A549 (cell line): ENCODE measurements around the gene PCGF3. TPM values are rescaled to one million over a fixed set of nuclear protein-coding genes. Genes with fewer than 3 reads are reported as not detected.

ENCODE experiments used
- ATAC-seq, 2 experiments: fragments of 200-7000 bp in 1 of 2; fragments of >200 bp in 1 of 2; cut with Nextera tagmentation in 1 of 2; cut with Tn5 transposase in 1 of 2; 3 replicates each; pipeline versions ENCODE4 v1.8.0 to v1.9.1; 2018 to 2020; ENCODE audit warnings: mild to moderate bottlenecking in 1 of 2, moderate library complexity in 1 of 2
- CTCF ChIA-PET: fragments of 300-600 bp; sonication (Branson Sonifier 250); formaldehyde crosslinking; extraction: SDS; loops from one replicate; lab custom pipeline; 2021; ENCODE audit warnings: antibody characterized with exemption, inconsistent platforms; lab: Yijun Ruan, JAX
- POLR2A ChIA-PET: fragments of 350-600 bp; formaldehyde crosslinking; extraction: SDS; loops from one replicate; lab custom pipeline; 2021; ENCODE audit warnings: antibody characterized with exemption, inconsistent platforms; lab: Yijun Ruan, JAX
- DNase-seq, 2 experiments: peaks; one replicate each; pipeline versions ENCODE4 v3.0.0 to v3.0.0-alpha.2; 2011 to 2016; ENCODE audit warnings: low read depth in 1 of 2, low spot score in 1 of 2
- FAIRE-seq: peaks from 2 replicates; lab custom pipeline; 2011; peaks lifted over from hg19 to GRCh38; lab: Jason Lieb, UNC
- H3K27ac ChIP-seq, 2 experiments: fragments of >200 bp; sonication (Bioruptor Twin); formaldehyde crosslinking; 3 replicates each; pipeline ENCODE4 v1.5.1; 2016 to 2017
- H3K4me1 ChIP-seq: fragments of >200 bp; sonication (Bioruptor Twin); formaldehyde crosslinking; 3 replicates; pipeline ENCODE4 v1.6.1; 2016
- H3K4me2 ChIP-seq: fragments of >200 bp; sonication (Bioruptor Twin); formaldehyde crosslinking; 3 replicates; pipeline ENCODE4 v1.6.1; 2016
- H3K4me3 ChIP-seq: fragments of >200 bp; sonication (Bioruptor Twin); formaldehyde crosslinking; 3 replicates; pipeline ENCODE4 v1.5.1; 2016
- H3K9me3 ChIP-seq: fragments of >200 bp; sonication (Bioruptor Twin); formaldehyde crosslinking; 3 replicates; pipeline ENCODE4 v1.6.1; 2016
- CHD4 ChIP-seq: fragments of 200-600 bp; sonication (generic); IDR thresholded peaks from 2 replicates; pipeline ENCODE4 v1.6.1; 2016; ENCODE audit warnings: antibody characterized with exemption, mild to moderate bottlenecking, borderline replicate concordance
- EHMT2 ChIP-seq: fragments of 200-600 bp; sonication (generic); IDR thresholded peaks from 2 replicates; pipeline ENCODE4 v1.6.1; 2016; ENCODE audit warnings: antibody characterized with exemption, low read depth, mild to moderate bottlenecking, moderate library complexity
- ELK1 ChIP-seq: fragments of 150-350 bp; IDR thresholded peaks from 2 replicates; pipeline ENCODE4 v1.6.1; 2014; ENCODE audit warnings: low read depth, mild to moderate bottlenecking, low read length
- EP300 ChIP-seq, 2 experiments: fragments of >200 bp; sonication (Bioruptor Twin); formaldehyde crosslinking; IDR thresholded peaks; 2 replicates in 1 of 2; 3 replicates in 1 of 2; pipeline ENCODE4 v1.6.1; 2016 to 2017
- ESRRA ChIP-seq: fragments of 150-350 bp; IDR thresholded peaks from 2 replicates; pipeline ENCODE4 v1.6.1; 2014; ENCODE audit warnings: mild to moderate bottlenecking, low read length, borderline replicate concordance
- HEYL ChIP-seq: fragments of 250-450 bp; sonication (Bioruptor Pico); IDR thresholded peaks from 2 replicates; pipeline ENCODE4 v1.8.0; 2021; ENCODE audit warnings: mild to moderate bottlenecking, moderate library complexity
- HOXB13 ChIP-seq: fragments of 250-450 bp; sonication (Bioruptor Pico); IDR thresholded peaks from 2 replicates; pipeline ENCODE4 v1.5.0; 2020; ENCODE audit warnings: low read depth, mild to moderate bottlenecking, moderate library complexity
- HOXB5 ChIP-seq: fragments of 250-450 bp; sonication (Bioruptor Pico); IDR thresholded peaks from 2 replicates; pipeline ENCODE4 v1.5.0; 2020; ENCODE audit warnings: mild to moderate bottlenecking, moderate library complexity
- JUNB ChIP-seq: fragments of >200 bp; sonication (Bioruptor Twin); formaldehyde crosslinking; IDR thresholded peaks from 2 replicates; pipeline ENCODE4 v1.6.1; 2016
- RAD21 ChIP-seq, 2 experiments: fragments of >200 bp in 1 of 2; sonication (Bioruptor Twin) in 1 of 2; formaldehyde crosslinking in 1 of 2; IDR thresholded peaks in 1 of 2; conservative IDR thresholded peaks in 1 of 2; 2 replicates in 1 of 2; 3 replicates in 1 of 2; pipeline ENCODE4 v1.6.1; 2012 to 2018; ENCODE audit warnings: inconsistent platforms in 1 of 2
- REST ChIP-seq: fragments of 200-600 bp; sonication (generic); IDR thresholded peaks from 2 replicates; pipeline ENCODE4 v1.6.1; 2016; ENCODE audit warnings: antibody characterized with exemption, mild to moderate bottlenecking, moderate library complexity
- RNF2 ChIP-seq: fragments of 200-600 bp; sonication (generic); IDR thresholded peaks from 2 replicates; pipeline ENCODE4 v1.6.1; 2016; ENCODE audit warnings: low read depth, mild to moderate bottlenecking, antibody characterized with exemption, moderate library complexity, borderline replicate concordance
- ZSCAN20 ChIP-seq: fragments of 250-450 bp; sonication (Bioruptor Pico); IDR thresholded peaks from 2 replicates; pipeline ENCODE4 v1.8.0; 2022; ENCODE audit warnings: mild to moderate bottlenecking, moderate library complexity
- WGBS: methylation state at CpG from one replicate; pipeline ENCODE4 v1.1.6; 2017; ENCODE audit errors: missing lambda C conversion rate; 5-methylcytosine and 5-hydroxymethylcytosine counted together
- polyA plus RNA-seq, 4 experiments: library from polyadenylated mRNA; depleted of rRNA in 3 of 4; stranded (reverse); fragments of >200 nt; fragmentation: RNase III in 1 of 4; extraction: RNeasy Plus Mini Kit Qiagen cat#74134 plus additional on column Dnase treatment in 1 of 4; gene quantifications; 2 replicates in 3 of 4; 3 replicates in 1 of 4; pipeline ENCODE4 v1.2.3, GENCODE V29; 2011 to 2017
- TF ChIP-seq, protein P1 (sequence below): fragments of >200 bp; sonication (Bioruptor Twin); formaldehyde crosslinking; IDR thresholded peaks from 3 replicates; pipeline ENCODE4 v1.5.1; 2016
- TF ChIP-seq, protein P2 (sequence below): fragments of 250-450 bp; sonication (Bioruptor Pico); IDR thresholded peaks from 2 replicates; pipeline ENCODE4 v1.5.0; 2021; ENCODE audit warnings: mild to moderate bottlenecking, moderate library complexity, borderline replicate concordance

Gene PCGF3
- polyA plus RNA-seq, 2 of the 4 experiments (the other 2 are of a cell fraction) = 15.9 to 21.0 TPM

DNA sequence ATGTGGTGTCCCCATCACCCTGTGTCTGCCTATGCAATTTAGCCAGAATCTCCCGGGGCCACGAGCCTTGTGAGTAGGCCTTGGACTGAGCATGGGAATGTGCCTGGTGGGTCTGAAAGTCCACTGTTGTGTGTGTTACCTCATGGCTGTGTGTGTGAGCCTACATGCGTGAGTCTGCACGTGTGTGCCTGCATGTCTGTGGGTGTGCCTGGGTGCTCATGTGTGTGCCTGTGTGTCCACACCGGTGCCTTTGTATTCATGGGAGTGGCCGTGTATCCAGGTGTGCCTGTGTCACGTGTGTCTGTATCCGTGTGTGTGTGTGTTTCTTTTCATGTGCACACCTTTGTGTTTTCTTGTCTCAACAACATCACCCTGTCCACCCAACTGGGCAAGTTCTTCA is 45.8 kb upstream of the PCGF3 start:
- no peak for TF ChIP-seq HOXB13 (CRISPR knock-in tag)
- TF ChIP-seq CHD4 = no peak
- no peak overlapping the region for H3K27ac ChIP-seq
- ATAC-seq = no peak
- CTCF ChIA-PET = no interaction called here
- no peak overlapping the region for H3K4me3 ChIP-seq
- FAIRE-seq = no peak
- POLR2A ChIA-PET = no interaction called here
- H3K4me2 ChIP-seq = no peak overlapping the region
- H3K9me3 ChIP-seq = no peaks in the 10 kb centered on the region; the same call in 2 of the 3 replicates
- 47% methylated on average over 8 of the region's 8 CpGs for WGBS
- H3K4me1 ChIP-seq = no peaks in the 10 kb centered on the region
- DNase-seq = no peak

DNA sequence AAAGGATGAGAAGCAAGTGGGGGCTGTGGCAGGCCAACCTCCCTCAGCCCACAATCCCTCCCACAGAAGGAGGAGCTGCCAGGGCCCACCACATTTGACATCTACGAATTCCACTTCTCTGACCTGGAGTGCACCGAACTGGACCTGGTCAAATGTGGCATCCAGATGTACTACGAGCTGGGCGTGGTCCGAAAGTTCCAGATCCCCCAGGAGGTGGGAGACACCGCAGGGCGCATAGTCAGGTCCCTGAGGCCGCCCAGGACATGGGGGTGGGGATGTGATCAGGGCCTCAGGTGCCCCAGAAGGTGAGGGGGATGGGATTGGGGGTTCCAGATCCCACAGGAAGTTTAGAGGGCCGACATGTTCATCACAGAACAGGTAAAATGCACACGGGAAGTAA is 45.2 kb upstream of the PCGF3 start:
- Histone ChIP-seq H3K4me2 (no peak overlapping the region), H3K27ac (no peak overlapping the region), H3K9me3 (no peaks in the 10 kb centered on the region; the same call in 2 of the 3 replicates), H3K4me3 (no peak overlapping the region), H3K4me1 (no peaks in the 10 kb centered on the region)
- CTCF ChIA-PET = no interaction called here
- WGBS = 23% methylated on average over 3 of the region's 10 CpGs
- DNase-seq = no peak
- TF ChIP-seq RNF2 (no peak), ZSCAN20 (CRISPR knock-in tag) (no peak), HOXB5 (CRISPR knock-in tag) (no peak), EHMT2 (no peak), ELK1 (no peak)
- FAIRE-seq = no peak
- no peak for ATAC-seq
- POLR2A ChIA-PET = no interaction called here

- ChIA-PET POLR2A (no interaction called here), CTCF (no interaction called here)
- Histone ChIP-seq H3K4me3 (no peak overlapping the region), H3K4me2 (no peak overlapping the region), H3K4me1 (no peaks in the 10 kb centered on the region), H3K27ac (no peak overlapping the region), H3K9me3 (no peaks in the 10 kb centered on the region; the same call in 2 of the 3 replicates)
- ATAC-seq = no peak
- FAIRE-seq = no peak
- TF ChIP-seq HEYL (CRISPR knock-in tag) = no peak
- DNase-seq = no peak
- whole genome bisulfite sequencing = 7% methylated on average over 3 of the region's 3 CpGs
Observed at GRCh38 chr4:661231-661630, 44.4 kb upstream of the PCGF3 start.

GRCh38 chr4:661881-662761 is 43.5 kb upstream of the PCGF3 start:
- 73% methylated on average over 27 of the region's 42 CpGs for WGBS
- no peak for DNase-seq
- FAIRE-seq = no peak
- Histone ChIP-seq H3K4me1 (no peaks in the 10 kb centered on the region), H3K4me3 (no peak overlapping the region), H3K4me2 (no peak overlapping the region), H3K9me3 (no peaks in the 10 kb centered on the region; the same call in 2 of the 3 replicates), H3K27ac (no peak overlapping the region)
- no peak for ATAC-seq
- ChIA-PET POLR2A (no interaction called here), CTCF (no interaction called here)
- no peak for TF ChIP-seq REST
- no peak for TF ChIP-seq ESRRA
- TF ChIP-seq, protein P1, sequence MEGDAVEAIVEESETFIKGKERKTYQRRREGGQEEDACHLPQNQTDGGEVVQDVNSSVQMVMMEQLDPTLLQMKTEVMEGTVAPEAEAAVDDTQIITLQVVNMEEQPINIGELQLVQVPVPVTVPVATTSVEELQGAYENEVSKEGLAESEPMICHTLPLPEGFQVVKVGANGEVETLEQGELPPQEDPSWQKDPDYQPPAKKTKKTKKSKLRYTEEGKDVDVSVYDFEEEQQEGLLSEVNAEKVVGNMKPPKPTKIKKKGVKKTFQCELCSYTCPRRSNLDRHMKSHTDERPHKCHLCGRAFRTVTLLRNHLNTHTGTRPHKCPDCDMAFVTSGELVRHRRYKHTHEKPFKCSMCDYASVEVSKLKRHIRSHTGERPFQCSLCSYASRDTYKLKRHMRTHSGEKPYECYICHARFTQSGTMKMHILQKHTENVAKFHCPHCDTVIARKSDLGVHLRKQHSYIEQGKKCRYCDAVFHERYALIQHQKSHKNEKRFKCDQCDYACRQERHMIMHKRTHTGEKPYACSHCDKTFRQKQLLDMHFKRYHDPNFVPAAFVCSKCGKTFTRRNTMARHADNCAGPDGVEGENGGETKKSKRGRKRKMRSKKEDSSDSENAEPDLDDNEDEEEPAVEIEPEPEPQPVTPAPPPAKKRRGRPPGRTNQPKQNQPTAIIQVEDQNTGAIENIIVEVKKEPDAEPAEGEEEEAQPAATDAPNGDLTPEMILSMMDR = no peak
- TF ChIP-seq EP300 (IDR thresholded peaks at IDR 0.05) = no peak
- TF ChIP-seq JUNB = no peak
- TF ChIP-seq RAD21 (conservative IDR thresholded peaks at IDR 0.05 in 1 of 2, IDR thresholded peaks at IDR 0.05 in 1 of 2) = no peak
- no peak for TF ChIP-seq HOXB13 (CRISPR knock-in tag)
- no peak for TF ChIP-seq ELK1
- no peak for TF ChIP-seq EHMT2
- no peak for TF ChIP-seq RNF2
- TF ChIP-seq, protein P2, sequence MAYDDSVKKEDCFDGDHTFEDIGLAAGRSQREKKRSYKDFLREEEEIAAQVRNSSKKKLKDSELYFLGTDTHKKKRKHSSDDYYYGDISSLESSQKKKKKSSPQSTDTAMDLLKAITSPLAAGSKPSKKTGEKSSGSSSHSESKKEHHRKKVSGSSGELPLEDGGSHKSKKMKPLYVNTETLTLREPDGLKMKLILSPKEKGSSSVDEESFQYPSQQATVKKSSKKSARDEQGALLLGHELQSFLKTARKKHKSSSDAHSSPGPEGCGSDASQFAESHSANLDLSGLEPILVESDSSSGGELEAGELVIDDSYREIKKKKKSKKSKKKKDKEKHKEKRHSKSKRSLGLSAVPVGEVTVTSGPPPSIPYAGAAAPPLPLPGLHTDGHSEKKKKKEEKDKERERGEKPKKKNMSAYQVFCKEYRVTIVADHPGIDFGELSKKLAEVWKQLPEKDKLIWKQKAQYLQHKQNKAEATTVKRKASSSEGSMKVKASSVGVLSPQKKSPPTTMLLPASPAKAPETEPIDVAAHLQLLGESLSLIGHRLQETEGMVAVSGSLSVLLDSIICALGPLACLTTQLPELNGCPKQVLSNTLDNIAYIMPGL = no peak
